Measurements from ENCODE around the gene CCDC171. TPM values are rescaled to one million over a fixed set of nuclear protein-coding genes. Genes with fewer than 3 reads are reported as not detected.

CCDC171 gene
- total RNA-seq, 1 experiment from 2014 or later: 2.8 TPM

DNA sequence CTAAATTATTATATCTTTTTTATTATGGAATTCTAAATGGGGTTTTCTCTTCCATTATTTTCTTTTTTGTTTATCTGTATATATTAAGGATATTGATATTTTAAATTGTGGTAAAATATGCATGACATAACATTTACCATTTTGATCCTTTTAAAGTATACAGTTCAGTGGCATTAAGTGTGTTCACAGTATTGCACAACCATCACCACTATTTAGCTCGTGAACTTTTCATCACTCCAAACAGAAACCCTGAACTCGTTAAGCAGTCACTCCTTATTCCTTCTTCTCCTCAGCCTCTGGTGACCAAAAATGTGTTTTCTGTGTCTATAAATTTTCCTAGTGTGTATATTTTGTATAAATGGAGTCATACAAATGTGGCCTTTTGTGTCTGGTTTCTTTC is 188.2 kb downstream of the CCDC171 start (continued):
- TF ChIP-seq, protein P1, sequence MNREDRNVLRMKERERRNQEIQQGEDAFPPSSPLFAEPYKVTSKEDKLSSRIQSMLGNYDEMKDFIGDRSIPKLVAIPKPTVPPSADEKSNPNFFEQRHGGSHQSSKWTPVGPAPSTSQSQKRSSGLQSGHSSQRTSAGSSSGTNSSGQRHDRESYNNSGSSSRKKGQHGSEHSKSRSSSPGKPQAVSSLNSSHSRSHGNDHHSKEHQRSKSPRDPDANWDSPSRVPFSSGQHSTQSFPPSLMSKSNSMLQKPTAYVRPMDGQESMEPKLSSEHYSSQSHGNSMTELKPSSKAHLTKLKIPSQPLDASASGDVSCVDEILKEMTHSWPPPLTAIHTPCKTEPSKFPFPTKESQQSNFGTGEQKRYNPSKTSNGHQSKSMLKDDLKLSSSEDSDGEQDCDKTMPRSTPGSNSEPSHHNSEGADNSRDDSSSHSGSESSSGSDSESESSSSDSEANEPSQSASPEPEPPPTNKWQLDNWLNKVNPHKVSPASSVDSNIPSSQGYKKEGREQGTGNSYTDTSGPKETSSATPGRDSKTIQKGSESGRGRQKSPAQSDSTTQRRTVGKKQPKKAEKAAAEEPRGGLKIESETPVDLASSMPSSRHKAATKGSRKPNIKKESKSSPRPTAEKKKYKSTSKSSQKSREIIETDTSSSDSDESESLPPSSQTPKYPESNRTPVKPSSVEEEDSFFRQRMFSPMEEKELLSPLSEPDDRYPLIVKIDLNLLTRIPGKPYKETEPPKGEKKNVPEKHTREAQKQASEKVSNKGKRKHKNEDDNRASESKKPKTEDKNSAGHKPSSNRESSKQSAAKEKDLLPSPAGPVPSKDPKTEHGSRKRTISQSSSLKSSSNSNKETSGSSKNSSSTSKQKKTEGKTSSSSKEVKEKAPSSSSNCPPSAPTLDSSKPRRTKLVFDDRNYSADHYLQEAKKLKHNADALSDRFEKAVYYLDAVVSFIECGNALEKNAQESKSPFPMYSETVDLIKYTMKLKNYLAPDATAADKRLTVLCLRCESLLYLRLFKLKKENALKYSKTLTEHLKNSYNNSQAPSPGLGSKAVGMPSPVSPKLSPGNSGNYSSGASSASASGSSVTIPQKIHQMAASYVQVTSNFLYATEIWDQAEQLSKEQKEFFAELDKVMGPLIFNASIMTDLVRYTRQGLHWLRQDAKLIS (CRISPR knock-in tag; IDR thresholded peaks at IDR 0.05; ENCODE audit: borderline replicate concordance): no peak
- TF ChIP-seq FOXK1 (CRISPR knock-in tag; IDR thresholded peaks at IDR 0.05) (no peak), SOX15 (CRISPR knock-in tag; IDR thresholded peaks at IDR 0.05) (no peak), SMAD4 (CRISPR knock-in tag; IDR thresholded peaks at IDR 0.05) (no peak), ZNF219 (CRISPR knock-in tag; IDR thresholded peaks at IDR 0.05; ENCODE audit: borderline replicate concordance) (no peak), PRRX2 (CRISPR knock-in tag; IDR thresholded peaks at IDR 0.05) (no peak), ZNF423 (CRISPR knock-in tag; IDR thresholded peaks at IDR 0.05) (no peak), GRHL2 (CRISPR knock-in tag; IDR thresholded peaks at IDR 0.05; ENCODE audit: insufficient replicate concordance, severe bottlenecking) (no peak)
- TF ChIP-seq, protein P2, sequence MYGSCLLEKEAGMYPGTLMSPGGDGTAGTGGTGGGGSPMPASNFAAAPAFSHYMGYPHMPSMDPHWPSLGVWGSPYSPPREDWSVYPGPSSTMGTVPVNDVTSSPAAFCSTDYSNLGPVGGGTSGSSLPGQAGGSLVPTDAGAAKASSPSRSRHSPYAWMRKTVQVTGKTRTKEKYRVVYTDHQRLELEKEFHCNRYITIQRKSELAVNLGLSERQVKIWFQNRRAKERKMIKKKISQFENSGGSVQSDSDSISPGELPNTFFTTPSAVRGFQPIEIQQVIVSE (CRISPR knock-in tag; IDR thresholded peaks at IDR 0.05; ENCODE audit: borderline replicate concordance): no peak
- TF ChIP-seq, protein P3, sequence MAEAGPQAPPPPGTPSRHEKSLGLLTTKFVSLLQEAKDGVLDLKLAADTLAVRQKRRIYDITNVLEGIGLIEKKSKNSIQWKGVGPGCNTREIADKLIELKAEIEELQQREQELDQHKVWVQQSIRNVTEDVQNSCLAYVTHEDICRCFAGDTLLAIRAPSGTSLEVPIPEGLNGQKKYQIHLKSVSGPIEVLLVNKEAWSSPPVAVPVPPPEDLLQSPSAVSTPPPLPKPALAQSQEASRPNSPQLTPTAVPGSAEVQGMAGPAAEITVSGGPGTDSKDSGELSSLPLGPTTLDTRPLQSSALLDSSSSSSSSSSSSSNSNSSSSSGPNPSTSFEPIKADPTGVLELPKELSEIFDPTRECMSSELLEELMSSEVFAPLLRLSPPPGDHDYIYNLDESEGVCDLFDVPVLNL (CRISPR knock-in tag; IDR thresholded peaks at IDR 0.05; ENCODE audit: borderline replicate concordance, low read depth): no peak
- TF ChIP-seq, protein P4, sequence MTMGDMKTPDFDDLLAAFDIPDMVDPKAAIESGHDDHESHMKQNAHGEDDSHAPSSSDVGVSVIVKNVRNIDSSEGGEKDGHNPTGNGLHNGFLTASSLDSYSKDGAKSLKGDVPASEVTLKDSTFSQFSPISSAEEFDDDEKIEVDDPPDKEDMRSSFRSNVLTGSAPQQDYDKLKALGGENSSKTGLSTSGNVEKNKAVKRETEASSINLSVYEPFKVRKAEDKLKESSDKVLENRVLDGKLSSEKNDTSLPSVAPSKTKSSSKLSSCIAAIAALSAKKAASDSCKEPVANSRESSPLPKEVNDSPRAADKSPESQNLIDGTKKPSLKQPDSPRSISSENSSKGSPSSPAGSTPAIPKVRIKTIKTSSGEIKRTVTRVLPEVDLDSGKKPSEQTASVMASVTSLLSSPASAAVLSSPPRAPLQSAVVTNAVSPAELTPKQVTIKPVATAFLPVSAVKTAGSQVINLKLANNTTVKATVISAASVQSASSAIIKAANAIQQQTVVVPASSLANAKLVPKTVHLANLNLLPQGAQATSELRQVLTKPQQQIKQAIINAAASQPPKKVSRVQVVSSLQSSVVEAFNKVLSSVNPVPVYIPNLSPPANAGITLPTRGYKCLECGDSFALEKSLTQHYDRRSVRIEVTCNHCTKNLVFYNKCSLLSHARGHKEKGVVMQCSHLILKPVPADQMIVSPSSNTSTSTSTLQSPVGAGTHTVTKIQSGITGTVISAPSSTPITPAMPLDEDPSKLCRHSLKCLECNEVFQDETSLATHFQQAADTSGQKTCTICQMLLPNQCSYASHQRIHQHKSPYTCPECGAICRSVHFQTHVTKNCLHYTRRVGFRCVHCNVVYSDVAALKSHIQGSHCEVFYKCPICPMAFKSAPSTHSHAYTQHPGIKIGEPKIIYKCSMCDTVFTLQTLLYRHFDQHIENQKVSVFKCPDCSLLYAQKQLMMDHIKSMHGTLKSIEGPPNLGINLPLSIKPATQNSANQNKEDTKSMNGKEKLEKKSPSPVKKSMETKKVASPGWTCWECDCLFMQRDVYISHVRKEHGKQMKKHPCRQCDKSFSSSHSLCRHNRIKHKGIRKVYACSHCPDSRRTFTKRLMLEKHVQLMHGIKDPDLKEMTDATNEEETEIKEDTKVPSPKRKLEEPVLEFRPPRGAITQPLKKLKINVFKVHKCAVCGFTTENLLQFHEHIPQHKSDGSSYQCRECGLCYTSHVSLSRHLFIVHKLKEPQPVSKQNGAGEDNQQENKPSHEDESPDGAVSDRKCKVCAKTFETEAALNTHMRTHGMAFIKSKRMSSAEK (CRISPR knock-in tag; IDR thresholded peaks at IDR 0.05; ENCODE audit: borderline replicate concordance): no peak
- TF ChIP-seq, protein P5, sequence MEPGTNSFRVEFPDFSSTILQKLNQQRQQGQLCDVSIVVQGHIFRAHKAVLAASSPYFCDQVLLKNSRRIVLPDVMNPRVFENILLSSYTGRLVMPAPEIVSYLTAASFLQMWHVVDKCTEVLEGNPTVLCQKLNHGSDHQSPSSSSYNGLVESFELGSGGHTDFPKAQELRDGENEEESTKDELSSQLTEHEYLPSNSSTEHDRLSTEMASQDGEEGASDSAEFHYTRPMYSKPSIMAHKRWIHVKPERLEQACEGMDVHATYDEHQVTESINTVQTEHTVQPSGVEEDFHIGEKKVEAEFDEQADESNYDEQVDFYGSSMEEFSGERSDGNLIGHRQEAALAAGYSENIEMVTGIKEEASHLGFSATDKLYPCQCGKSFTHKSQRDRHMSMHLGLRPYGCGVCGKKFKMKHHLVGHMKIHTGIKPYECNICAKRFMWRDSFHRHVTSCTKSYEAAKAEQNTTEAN (CRISPR knock-in tag; IDR thresholded peaks at IDR 0.05): no peak

DNA sequence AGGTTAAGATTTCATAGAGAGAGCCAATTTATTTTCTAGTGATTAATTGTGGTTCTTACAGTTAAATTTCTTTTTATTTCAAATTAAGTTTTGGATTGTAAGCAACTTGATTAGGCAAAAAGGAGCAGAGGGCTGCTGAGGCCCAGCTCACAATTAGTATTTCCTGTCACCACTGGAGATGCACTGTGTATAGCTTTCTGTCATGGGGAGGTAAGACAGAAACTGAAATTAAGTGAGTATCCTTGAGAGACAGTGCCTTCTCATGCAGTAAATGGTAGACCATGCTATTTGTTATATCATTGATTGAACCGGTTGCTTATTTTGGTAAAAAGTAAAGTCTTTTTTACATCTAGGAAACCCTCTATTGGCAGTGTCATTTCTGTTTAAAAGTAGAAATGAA is 190.7 kb downstream of the CCDC171 start:
- Mint-ChIP-seq H3K9me3 (0 out of 2 replicates have a peak, but pooled peaks cover 4% of the 10 kb centered on the region), H3K36me3 (no peaks in the 10 kb centered on the region), H3K4me3 (no peak overlapping the region), H3K27me3 (ENCODE audit: low read depth) (no peaks in the 10 kb centered on the region), H3K4me1 (peaks cover 5% of the 10 kb centered on the region), H3K27ac (no peak overlapping the region)
- DNase-seq (ENCODE audit: low spot score): no peak
- no peak for ATAC-seq
- POLR2A ChIA-PET: no interaction called here
- CTCF ChIA-PET: no interaction called here
- no peak for TF ChIP-seq NR3C1 (CRISPR knock-in tag; conservative IDR thresholded peaks at IDR 0.05; ENCODE audit: low read depth)
- no peak for TF ChIP-seq SMAD4 (CRISPR knock-in tag; IDR thresholded peaks at IDR 0.05)
- TF ChIP-seq, protein P6, sequence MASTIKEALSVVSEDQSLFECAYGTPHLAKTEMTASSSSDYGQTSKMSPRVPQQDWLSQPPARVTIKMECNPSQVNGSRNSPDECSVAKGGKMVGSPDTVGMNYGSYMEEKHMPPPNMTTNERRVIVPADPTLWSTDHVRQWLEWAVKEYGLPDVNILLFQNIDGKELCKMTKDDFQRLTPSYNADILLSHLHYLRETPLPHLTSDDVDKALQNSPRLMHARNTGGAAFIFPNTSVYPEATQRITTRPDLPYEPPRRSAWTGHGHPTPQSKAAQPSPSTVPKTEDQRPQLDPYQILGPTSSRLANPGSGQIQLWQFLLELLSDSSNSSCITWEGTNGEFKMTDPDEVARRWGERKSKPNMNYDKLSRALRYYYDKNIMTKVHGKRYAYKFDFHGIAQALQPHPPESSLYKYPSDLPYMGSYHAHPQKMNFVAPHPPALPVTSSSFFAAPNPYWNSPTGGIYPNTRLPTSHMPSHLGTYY (CRISPR knock-in tag; IDR thresholded peaks at IDR 0.05): no peak
- TF ChIP-seq, protein P7, sequence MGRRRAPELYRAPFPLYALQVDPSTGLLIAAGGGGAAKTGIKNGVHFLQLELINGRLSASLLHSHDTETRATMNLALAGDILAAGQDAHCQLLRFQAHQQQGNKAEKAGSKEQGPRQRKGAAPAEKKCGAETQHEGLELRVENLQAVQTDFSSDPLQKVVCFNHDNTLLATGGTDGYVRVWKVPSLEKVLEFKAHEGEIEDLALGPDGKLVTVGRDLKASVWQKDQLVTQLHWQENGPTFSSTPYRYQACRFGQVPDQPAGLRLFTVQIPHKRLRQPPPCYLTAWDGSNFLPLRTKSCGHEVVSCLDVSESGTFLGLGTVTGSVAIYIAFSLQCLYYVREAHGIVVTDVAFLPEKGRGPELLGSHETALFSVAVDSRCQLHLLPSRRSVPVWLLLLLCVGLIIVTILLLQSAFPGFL (CRISPR knock-in tag; IDR thresholded peaks at IDR 0.05; ENCODE audit: borderline replicate concordance): no peak
- TF ChIP-seq, protein P8, sequence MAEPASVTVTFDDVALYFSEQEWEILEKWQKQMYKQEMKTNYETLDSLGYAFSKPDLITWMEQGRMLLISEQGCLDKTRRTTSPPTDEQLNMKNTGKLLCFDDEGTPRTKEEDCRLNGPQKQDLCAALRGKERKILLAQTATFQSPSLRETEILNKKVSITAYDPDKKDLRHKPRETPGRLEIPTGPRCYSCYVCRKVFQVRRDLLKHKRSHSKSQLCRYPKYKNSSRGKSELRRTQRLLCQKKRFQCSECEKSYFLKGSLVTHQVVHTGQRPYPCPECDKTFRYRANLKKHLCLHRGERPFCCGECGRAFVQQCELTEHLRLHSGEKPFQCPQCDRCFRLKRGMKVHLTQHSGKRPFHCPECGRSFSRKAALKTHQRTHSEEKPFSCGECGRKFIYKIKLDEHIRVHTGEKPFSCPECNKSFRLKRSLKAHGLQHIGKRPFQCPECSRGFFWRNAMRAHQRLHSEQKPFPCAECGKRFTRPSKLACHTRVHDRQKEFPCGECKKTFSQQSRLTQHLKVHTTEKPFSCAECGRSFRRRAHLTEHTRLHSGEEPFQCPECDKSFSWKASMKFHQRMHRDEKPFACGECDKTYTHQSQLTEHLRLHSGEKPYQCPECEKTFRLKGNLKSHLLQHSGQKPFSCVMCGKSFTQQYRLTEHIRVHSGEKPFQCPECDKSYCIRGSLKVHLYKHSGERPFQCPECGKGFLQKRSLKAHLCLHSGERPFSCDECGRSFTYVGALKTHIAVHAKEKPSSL (CRISPR knock-in tag; conservative IDR thresholded peaks at IDR 0.05): no peak
- TF ChIP-seq, protein P9, sequence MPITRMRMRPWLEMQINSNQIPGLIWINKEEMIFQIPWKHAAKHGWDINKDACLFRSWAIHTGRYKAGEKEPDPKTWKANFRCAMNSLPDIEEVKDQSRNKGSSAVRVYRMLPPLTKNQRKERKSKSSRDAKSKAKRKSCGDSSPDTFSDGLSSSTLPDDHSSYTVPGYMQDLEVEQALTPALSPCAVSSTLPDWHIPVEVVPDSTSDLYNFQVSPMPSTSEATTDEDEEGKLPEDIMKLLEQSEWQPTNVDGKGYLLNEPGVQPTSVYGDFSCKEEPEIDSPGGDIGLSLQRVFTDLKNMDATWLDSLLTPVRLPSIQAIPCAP (CRISPR knock-in tag; IDR thresholded peaks at IDR 0.05): no peak
- no peak for TF ChIP-seq ZNF423 (CRISPR knock-in tag; IDR thresholded peaks at IDR 0.05)
